HG03039 (cell line): ENCODE results near the gene JUND.

Experiments used
- ATAC-seq: cut with Tn5 transposase; IDR thresholded peaks from one replicate; pipeline ENCODE4 v1.9.1; 2021; ENCODE audit warnings: mild to moderate bottlenecking, moderate library complexity; ENCODE audit not compliant: unreplicated experiment

JUND gene

DNA sequence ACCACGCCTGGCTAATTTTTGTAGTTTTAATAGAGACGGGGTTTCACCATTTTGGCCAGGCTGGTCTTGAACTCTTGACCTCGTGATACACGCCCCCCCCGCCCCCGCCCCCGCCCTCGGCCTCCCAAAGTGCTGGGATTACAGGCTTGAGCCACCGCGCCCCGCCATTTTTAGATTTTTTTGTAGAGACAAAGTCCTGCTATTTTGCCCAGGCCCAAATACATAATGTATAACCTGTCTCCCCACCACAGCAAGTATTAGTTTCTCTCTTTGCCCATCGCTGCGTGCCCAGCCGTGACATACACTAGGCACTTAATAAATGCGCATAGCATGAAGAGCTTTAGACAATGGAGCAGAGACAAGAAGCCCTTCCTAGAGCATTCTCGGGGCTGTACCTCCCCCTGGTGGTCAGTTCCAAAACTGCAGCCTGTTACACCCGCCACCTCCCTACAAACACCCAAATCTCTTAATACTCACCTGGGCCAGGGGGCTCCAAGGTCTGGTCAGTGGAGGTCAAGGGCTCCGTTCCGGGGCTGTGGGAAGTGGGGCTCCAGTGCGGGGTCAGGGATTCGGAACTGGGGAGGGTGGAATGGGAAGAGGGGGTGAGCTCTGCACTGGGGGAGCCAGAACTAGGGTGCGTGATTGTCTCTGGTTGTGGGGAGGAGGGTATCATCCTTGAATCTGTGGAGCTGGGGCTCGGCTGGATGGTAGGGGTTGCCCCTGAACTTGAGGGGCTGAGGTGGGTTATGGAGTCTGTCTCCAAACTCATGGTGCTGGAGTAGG is 29.6 kb downstream of the JUND start:
- no peak for ATAC-seq

DNA sequence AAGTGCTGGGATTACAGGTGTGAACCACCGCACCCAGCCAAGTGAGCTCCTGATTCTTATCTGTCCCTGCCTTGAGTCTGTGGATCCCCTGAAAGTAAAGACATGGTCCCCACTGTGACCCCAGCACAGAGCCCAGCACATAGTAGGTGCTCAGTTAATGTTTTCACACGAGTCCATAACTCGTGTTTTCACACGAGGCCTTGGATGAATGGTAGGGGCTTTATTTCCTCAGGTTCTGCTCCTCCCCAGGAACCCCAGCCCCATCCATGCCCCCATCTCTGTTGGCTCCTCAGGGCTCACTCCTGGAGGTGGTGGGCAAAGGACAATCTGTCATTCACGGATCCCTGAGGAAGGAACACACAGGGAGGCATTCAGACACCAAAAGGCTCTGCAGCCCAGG is 31.6 kb downstream of the JUND start:
- ATAC-seq: no peak

DNA sequence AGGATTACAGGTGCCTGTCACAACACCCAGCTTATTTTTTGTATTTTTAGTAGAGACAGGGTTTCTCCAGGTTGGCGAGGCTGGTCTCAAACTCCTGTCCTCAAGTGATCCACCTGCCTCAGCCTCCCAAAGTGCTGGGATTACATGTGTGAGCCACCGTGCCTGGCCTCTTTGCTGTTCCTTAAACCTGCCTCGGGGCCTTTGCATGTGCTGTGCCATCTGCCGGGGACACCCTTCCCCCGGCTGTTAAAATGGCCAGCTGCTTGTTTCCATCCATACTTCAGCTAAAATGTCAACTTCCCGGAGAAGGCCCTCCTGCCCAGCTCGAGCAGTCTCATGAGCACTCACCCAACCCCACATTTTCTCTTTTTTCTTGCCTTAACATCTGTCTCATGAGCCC is 36.1 kb downstream of the JUND start:
- no peak for ATAC-seq

DNA sequence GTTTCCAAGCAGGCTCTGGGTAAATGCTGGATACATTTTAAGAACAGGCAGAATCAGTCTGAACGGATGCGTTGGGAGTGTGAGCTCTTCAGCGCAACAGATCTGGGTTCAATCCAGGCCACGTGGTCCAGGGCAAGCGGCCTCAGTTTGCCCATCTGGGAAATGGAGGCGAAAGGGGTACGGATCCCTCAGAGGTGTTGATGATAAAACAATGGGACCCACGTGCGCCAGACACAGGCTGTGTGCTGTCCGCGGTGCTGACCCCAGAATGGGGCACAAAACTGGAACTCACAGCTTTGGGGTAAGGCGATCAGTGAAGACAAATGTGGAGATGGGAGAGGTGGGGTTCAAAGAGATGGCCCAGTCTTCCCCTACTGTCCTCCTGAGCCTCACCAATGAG is 42.1 kb downstream of the JUND start:
- ATAC-seq: no peak

DNA sequence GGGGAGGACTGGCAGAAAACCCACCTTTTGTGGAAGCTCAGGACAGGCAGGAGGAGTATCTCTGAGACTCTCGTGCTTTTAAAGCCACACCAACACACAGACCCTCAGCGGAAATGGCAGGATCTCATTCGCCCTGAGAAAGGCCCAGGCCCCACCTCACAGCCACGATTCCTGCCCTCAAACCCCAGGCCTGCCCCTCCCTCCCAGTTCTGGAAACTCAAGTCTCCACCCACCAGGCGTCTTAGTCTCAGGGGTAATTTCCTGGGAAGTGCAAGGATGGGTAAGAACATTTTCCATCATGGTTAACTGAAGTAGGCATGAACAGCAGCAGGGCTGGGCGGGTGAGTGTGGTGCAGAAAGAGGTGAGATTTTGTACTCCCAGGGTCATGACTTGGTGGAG is 47.2 kb downstream of the JUND start:
- ATAC-seq: no peak

DNA sequence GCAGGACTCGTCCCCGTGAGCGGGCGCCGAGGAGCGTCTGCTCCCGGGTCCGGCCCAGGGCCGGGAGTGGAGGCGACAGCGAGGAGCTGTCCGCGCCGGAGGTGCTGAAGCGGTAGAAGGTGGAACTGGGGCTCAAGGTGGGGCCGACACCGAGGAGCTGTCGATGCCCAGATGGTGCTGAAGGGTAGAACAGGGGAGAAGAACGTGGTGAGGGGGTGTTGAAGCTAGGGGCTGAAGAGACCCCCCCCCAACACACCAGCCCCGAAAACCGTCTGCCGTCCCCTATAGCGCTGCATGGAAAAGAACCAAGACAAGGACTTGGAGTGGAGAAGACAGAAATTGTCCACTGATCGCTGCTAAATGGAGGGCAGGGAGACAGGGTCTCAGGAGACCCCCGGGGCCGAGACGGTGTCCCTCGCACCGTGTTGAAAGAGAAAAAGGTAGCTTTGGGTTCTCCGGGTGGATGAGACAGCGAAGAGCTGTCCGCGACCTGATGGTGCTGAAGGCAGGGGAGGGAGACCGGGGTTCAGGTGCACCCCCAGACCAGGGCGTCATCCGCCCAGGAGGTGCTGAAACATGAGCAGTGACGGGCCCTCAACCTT is 48.1 kb downstream of the JUND start:
- ATAC-seq: no peak

DNA sequence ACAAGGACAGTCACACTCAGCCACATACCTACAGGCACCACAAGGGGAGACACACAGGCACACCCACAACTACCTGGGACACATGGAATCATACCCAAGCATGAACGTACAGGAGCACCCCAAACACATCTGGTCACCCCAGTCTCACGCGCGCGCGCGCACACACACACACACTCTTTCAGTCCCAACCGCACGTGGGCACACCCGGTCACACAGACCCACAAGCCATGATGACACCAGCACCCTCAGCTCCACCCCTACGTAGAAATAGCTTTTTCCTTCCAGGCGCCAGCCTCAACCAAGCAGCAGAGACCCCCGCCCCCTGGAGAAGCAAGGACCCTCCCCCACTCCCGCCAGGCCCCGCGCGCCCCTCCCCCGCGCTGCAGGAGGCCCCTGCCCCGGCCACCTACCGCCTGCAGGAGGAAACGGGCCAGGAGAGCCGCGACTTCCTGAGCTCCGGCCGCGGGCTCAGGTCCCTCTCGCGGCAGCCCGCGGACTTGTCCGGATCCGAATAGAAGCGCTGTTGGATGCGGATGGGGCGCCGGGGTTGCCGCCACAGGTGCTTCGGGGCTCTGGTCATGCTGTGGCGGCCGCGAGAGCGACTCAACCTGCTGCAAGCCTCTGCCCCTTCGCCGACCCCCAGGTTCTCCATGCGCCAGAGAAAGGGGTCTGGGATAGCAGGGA is 48.7 kb downstream of the JUND start:
- no peak for ATAC-seq

DNA sequence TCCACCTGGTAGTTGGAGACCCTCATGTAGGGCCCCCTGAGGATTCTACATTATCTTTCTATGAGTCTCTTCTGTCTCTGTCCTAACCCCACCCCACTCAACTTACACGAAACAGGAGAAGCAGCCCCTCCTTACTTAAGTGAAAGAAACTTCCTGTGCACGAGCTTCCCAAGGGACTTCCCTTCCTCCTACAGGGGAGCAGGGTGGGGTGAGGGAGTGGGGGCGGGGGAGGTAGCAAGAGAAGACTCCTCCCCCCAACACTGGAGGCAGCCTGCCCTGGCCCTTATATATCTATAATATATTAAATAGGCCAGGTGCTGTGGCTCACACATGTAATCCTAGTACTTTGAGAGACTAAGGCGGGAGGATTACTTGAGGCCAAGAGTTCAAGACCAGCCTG is 49.6 kb downstream of the JUND start:
- ATAC-seq: no peak

DNA sequence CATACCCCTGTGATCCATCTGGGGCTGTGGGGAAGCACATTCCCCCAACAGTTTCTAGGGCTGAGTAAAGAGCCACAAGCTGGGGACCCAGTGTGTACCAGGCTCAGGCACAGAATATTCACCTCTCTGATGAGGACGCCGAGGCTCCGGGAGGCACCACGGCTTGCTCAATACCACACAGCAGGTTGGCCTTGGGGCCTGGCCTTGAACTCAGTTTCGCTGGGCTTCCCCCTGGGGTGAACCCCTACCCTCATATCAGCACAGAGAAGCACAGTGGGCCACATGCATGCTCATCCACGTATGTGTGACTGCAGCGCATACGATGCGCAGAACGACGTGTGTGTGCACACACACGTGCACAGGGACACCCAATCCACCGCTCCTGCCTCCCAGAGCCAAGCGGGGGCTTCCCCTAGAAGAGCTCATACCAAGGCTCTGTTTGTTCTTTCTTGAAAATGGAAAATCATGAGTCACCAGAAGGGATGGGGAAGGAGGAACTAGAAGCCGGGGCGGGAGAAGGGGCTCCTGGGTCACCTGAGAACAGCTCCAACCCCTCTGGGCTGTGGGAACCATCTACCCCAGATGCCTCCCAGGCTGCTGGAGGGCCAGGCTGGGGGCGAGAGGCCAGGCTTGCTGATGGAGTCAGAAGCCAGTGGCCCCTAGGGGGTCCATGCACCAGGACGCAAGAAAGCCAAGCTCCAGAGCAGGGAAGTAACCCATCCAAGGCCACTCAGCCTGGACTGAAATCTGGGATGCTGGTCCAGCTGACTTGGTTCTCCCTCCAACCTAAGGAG is 50.3 kb downstream of the JUND start:
- no peak for ATAC-seq

DNA sequence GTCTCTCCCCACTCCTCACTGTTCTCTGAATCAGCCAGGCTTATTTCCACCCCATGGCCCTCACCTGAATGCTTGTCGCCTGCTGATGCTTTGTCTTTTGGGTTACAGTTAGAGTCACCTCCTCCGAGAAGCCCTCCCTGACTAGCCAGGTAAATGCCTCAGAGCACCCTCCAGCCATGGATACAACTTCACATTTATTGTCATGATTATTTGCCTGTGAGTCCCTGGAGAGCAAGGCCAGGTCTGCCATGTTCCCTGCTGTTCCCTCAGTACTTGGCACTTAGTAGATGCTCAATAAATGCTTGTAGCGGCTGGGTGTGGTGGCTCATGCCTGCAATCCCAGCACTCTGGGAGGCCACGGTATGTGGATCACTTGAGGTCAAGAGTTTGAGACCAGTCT is 51.5 kb downstream of the JUND start:
- no peak for ATAC-seq
